ENCODE data around the gene SNRPB2.
A peak's percentile ranks its signal among the peaks of the same experiment; 100 is the strongest.

SNRPB2 gene

GRCh38 chr20:16760431-16761304 lies 30.8 kb downstream of the SNRPB2 start:
- DNase-seq (ENCODE audit: low spot score) (no peak), ATAC-seq (ENCODE audit: low read depth) (peak; percentile 25; the same call in 2 of the 3 replicates)
- Histone ChIP-seq H3K4me3 (ENCODE audit: severe bottlenecking) (no peak overlapping the region), H3K36me3 (ENCODE audit: low read depth) (no peaks in the 10 kb centered on the region), H3K27me3 (ENCODE audit: insufficient read depth, poor library complexity, severe bottlenecking) (peaks cover 2% of the 10 kb centered on the region), H3K4me1 (ENCODE audit: insufficient read depth, poor library complexity, severe bottlenecking) (no peaks in the 10 kb centered on the region), H3K9me3 (ENCODE audit: severe bottlenecking) (no peaks in the 10 kb centered on the region), H3K27ac (ENCODE audit: poor library complexity, severe bottlenecking) (no peak overlapping the region)
- no peak for TF ChIP-seq CTCF (IDR thresholded peaks at IDR 0.05; ENCODE audit: poor library complexity, severe bottlenecking)

- ATAC-seq (ENCODE audit: low read depth) = peak; percentile 80
- H3K27me3 ChIP-seq (ENCODE audit: insufficient read depth, poor library complexity, severe bottlenecking) = peaks cover 2% of the 10 kb centered on the region
- no peak for DNase-seq (ENCODE audit: low spot score)
- H3K9me3 ChIP-seq (ENCODE audit: severe bottlenecking) = no peaks in the 10 kb centered on the region
- no peak overlapping the region for H3K27ac ChIP-seq (ENCODE audit: poor library complexity, severe bottlenecking)
- H3K4me1 ChIP-seq (ENCODE audit: insufficient read depth, poor library complexity, severe bottlenecking) = no peaks in the 10 kb centered on the region
- peak; percentile 89 for TF ChIP-seq CTCF (IDR thresholded peaks at IDR 0.05; ENCODE audit: poor library complexity, severe bottlenecking)
- H3K36me3 ChIP-seq (ENCODE audit: low read depth) = no peaks in the 10 kb centered on the region
- H3K4me3 ChIP-seq (ENCODE audit: severe bottlenecking) = no peak overlapping the region
Measured at GRCh38 chr20:16761305-16761829, 31.5 kb downstream of the SNRPB2 start.

GRCh38 chr20:16764560-16764959 lies 34.7 kb downstream of the SNRPB2 start:
- Histone ChIP-seq H3K36me3 (ENCODE audit: low read depth) (no peaks in the 10 kb centered on the region), H3K27me3 (ENCODE audit: insufficient read depth, poor library complexity, severe bottlenecking) (peaks cover 5% of the 10 kb centered on the region), H3K9me3 (ENCODE audit: severe bottlenecking) (no peaks in the 10 kb centered on the region), H3K27ac (ENCODE audit: poor library complexity, severe bottlenecking) (no peak overlapping the region), H3K4me3 (ENCODE audit: severe bottlenecking) (no peak overlapping the region), H3K4me1 (ENCODE audit: insufficient read depth, poor library complexity, severe bottlenecking) (no peaks in the 10 kb centered on the region)
- no peak for ATAC-seq (ENCODE audit: low read depth)
- no peak for DNase-seq (ENCODE audit: low spot score)
- TF ChIP-seq CTCF (IDR thresholded peaks at IDR 0.05; ENCODE audit: poor library complexity, severe bottlenecking) = no peak

GRCh38 chr20:16771213-16771612 lies 41.4 kb downstream of the SNRPB2 start:
- ATAC-seq (ENCODE audit: low read depth) = no peak
- H3K27me3 ChIP-seq (ENCODE audit: insufficient read depth, poor library complexity, severe bottlenecking) = peaks cover 3% of the 10 kb centered on the region
- no peak for DNase-seq (ENCODE audit: low spot score)
- H3K27ac ChIP-seq (ENCODE audit: poor library complexity, severe bottlenecking) = no peak overlapping the region
- TF ChIP-seq CTCF (IDR thresholded peaks at IDR 0.05; ENCODE audit: poor library complexity, severe bottlenecking) = no peak
- no peaks in the 10 kb centered on the region for H3K4me1 ChIP-seq (ENCODE audit: insufficient read depth, poor library complexity, severe bottlenecking)
- H3K36me3 ChIP-seq (ENCODE audit: low read depth) = no peaks in the 10 kb centered on the region
- no peak overlapping the region for H3K4me3 ChIP-seq (ENCODE audit: severe bottlenecking)
- no peaks in the 10 kb centered on the region for H3K9me3 ChIP-seq (ENCODE audit: severe bottlenecking)

- DNase-seq (ENCODE audit: low spot score) (no peak), ATAC-seq (ENCODE audit: low read depth) (no peak)
- H3K4me3 ChIP-seq (ENCODE audit: severe bottlenecking) = no peak overlapping the region
- no peaks in the 10 kb centered on the region for H3K27me3 ChIP-seq (ENCODE audit: insufficient read depth, poor library complexity, severe bottlenecking)
- no peaks in the 10 kb centered on the region for H3K9me3 ChIP-seq (ENCODE audit: severe bottlenecking)
- TF ChIP-seq CTCF (IDR thresholded peaks at IDR 0.05; ENCODE audit: poor library complexity, severe bottlenecking) = no peak
- H3K4me1 ChIP-seq (ENCODE audit: insufficient read depth, poor library complexity, severe bottlenecking) = no peaks in the 10 kb centered on the region
- no peaks in the 10 kb centered on the region for H3K36me3 ChIP-seq (ENCODE audit: low read depth)
- H3K27ac ChIP-seq (ENCODE audit: poor library complexity, severe bottlenecking) = no peak overlapping the region
Measured at GRCh38 chr20:16775961-16776360, 46.1 kb downstream of the SNRPB2 start.

All from RWPE2 (cell line).